ENCODE measurements around the gene IGSF11. TPM values are rescaled to one million over a fixed set of nuclear protein-coding genes. Genes with fewer than 3 reads are reported as not detected.

Gene IGSF11
- total and polyA plus RNA-seq, 9 of the 15 experiments (the other 6 are each of a cell fraction or from before 2014, with no cell fraction given) = 1.2 to 2.8 (median 1.7) TPM

GRCh38 chr3:118938183-118938961 is 96.3 kb downstream of the IGSF11 start (continued):
- TF ChIP-seq RREB1 (CRISPR knock-in tag; IDR thresholded peaks at IDR 0.05) = no peak
- TF ChIP-seq CBFA2T3 (IDR thresholded peaks at IDR 0.05) = peak; percentile 52
- peak; percentile 89 for TF ChIP-seq SMARCA4 (IDR thresholded peaks at IDR 0.05)
- no peak for TF ChIP-seq MYNN (IDR thresholded peaks at IDR 0.05)
- TF ChIP-seq MYNN (CRISPR knock-in tag; IDR thresholded peaks at IDR 0.05) = no peak
- no peak for TF ChIP-seq ARHGAP35 (IDR thresholded peaks at IDR 0.05; ENCODE audit: partially characterized antibody)
- no peak for TF ChIP-seq SIX5 (IDR thresholded peaks at IDR 0.05; ENCODE audit: borderline replicate concordance in 1 of 2, insufficient read depth in 1 of 2, low read depth in 1 of 2, low read length in 2 of 2)
- no peak for TF ChIP-seq TAF7 (tag; IDR thresholded peaks at IDR 0.05)
- TF ChIP-seq SMAD2 (IDR thresholded peaks at IDR 0.05; ENCODE audit: low read depth, low read length) = no peak
- TF ChIP-seq CBX5 (IDR thresholded peaks at IDR 0.05; ENCODE audit: borderline replicate concordance, low read depth) = no peak
- TF ChIP-seq FOXM1 (IDR thresholded peaks at IDR 0.05; ENCODE audit: low read depth) = no peak
- TF ChIP-seq FOXM1 (CRISPR knock-in tag; IDR thresholded peaks at IDR 0.05; ENCODE audit: low read depth) = no peak
- no peak for TF ChIP-seq ASH1L (IDR thresholded peaks at IDR 0.05; ENCODE audit: borderline replicate concordance, low read depth, partially characterized antibody)
- TF ChIP-seq SPI1 (IDR thresholded peaks at IDR 0.05; ENCODE audit: borderline replicate concordance, low read depth, low read length) = peak; percentile 58; the same call in 1 of the 2 replicates
- no peak for TF ChIP-seq CTCFL (IDR thresholded peaks at IDR 0.05; ENCODE audit: borderline replicate concordance, insufficient read depth, low read depth, low read length, poor library complexity, severe bottlenecking)
- TF ChIP-seq CEBPG (CRISPR knock-in tag; IDR thresholded peaks at IDR 0.05) = no peak
- TF ChIP-seq CEBPG (tag; conservative IDR thresholded peaks at IDR 0.05 in 1 of 2, IDR thresholded peaks at IDR 0.05 in 1 of 2) = peak; percentile 24 to 55; a peak in 2 of 4 replicates
- TF ChIP-seq ZNF780A (CRISPR knock-in tag; IDR thresholded peaks at IDR 0.05) = no peak
- TF ChIP-seq TFE3 (CRISPR knock-in tag; IDR thresholded peaks at IDR 0.05) = no peak
